Left hindlimb (tissue), 1 donor: ENCODE measurements around the gene SLF2.
"Not testable (repeated sequence)": the region's sequence is repeated elsewhere in the genome, so short reads cannot be mapped to it uniquely, and the experiment has no call there.

Source experiments
- DNase-seq: peaks from one replicate; pipeline ENCODE4 v3.0.0-alpha.2; 2018

SLF2 gene

DNA sequence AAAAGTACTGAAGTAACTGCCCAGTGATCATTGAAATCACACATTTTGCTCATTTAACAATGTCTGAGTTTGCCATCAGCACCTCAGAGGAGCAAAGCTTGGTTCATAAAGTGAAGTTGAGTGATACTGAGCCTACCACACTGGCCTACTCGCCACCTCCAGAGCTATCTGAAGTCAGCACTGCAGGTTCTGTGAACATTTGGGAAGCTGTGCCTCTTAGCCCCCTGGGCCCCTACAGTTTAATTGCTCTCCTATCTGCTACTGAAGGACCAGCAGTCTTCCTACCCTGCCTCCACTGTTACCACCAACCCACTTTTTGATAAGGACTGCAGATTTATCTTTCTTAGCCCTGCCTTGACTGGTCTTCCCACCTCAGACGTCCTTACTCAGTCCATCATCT is 54.6 kb downstream of the SLF2 start:
- DNase-seq, result no peak

DNA sequence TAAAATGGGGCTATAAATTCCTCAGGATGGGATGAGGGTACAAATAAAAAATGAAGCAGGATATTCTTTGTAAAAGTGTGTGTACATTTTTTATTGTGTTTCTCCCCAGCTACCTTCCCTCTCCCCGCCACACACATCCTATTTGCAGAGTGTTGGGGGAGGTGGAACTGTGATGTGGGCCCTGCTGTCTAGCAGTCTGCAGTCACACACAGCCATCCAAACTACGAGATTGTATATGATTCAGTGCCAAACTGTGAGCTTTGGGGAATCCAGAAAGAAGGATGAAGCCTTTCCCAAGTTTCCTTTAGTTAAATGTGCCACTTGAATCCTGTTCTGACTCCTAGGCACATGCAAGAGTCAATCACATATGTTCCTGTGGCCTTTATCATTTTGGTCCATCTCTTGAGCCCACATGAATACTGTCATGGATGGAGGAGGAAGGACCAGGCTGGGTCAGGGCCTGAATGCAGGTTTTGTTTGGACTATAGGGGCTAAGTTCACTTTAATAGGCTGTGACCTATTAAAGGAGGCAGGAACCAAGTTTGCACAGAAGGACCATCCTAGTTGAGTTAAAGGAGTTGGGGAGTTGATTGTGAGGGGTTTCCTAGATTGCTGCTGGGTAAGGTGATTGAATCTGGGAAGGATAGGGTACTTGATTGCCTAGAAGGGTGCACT is 55.4 kb downstream of the SLF2 start:
- DNase-seq, result no peak

DNA sequence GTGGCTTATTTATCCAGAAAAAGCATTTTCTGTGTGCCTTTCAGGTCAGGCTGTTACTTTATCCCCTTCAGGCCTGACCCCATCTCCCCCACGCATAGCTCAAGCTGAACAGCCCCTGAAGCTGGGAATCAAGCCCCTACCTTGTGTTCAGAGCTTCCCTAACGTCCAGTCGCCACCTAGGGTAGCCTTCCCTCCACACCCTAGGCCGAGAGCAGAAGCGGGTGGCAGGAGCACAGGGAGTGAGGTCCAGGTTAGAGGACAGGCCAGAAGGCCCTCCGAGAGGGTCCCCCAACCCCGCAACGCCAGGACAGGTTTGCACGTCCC is 56.1 kb downstream of the SLF2 start:
- DNase-seq, result no peak

DNA sequence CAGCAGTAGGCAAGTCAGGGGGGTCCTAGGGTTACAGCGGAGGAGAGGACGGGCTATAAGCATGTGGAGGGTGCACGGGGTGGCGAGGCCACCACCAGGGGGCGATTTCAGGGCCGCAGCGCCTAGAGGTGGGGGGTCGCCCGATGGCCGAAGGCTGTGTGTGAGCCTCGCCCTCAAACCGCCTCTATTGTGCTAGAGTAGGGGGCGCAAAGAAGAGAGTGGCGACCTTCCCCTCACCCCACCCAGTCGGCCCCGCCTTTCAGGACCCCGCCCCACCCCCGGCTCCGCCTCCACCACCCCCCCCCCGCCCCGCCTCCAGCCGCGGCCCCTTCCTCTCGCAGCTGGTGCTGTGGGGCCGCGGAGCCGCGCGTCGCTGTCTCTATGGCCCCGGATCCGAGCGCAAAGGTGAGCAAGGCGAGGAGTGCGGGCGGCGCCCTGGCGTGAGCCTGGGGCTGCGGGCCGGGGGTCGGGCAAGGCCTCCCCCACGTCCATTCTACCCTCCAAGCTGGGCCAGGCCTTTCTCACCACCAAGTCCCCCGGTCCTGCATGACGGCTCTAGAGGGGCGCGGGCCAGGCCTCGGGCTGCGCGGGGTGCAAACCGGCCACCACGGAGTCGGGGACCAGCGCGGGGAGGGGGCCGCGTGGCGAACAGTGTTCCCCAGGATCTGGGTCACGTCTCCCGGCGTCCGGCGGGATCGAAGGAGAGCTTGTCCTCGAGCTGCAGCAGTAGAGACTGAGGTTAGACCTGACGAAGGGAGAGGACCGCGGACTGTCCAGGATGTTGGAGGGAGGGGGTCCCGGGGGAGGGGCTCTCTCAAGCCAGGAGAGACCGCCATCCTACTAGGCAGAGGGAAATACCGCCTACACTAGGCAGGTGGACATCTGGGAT is 56.7 kb downstream of the SLF2 start, which contains the start of gene SEMA4G:
SEMA4G (plus strand) TSS at position 318 of the 889 bp plus-strand sequence. CDS start 3,409 bp downstream, outside the sequence.
- peak; percentile 66 for DNase-seq

DNA sequence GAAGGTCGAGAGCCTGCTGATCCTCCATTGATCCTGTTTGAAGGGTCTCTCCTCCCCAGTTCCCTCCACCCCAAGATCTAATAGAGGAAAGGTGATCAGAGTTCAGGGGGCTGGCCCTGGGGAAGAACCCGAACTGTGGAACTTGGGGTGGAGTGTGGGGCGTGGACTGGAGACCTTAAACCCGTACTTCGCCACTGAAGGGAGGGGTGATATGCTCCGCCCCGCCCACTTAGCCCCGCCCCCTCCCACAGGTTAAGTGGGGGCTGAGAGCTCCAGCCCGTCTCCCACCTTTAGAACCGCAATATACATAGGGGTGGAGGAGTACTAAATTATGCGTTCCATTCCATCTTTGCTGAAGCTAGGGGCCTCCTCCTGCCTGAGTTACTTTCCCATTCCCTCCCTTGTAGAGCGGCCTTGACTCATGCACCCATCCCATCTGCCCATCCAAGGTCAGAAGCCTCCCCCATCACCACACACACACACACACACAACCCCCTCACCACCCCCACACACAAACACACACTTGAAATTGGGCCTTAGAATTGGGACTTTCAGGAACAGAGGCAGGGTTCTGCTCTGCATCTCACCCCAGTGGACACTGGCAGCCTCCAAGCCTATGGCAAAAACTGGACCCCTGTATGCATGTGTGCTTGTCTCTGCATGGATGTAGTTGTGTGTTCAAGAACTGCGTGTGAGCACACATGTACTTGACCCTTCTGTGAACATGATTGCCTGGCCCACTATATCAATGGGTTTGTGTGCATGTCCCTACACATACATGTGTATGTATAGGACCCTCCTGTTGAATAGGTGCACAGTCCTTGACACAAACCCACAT is 57.5 kb downstream of the SLF2 start:
- DNase-seq, result no peak

DNA sequence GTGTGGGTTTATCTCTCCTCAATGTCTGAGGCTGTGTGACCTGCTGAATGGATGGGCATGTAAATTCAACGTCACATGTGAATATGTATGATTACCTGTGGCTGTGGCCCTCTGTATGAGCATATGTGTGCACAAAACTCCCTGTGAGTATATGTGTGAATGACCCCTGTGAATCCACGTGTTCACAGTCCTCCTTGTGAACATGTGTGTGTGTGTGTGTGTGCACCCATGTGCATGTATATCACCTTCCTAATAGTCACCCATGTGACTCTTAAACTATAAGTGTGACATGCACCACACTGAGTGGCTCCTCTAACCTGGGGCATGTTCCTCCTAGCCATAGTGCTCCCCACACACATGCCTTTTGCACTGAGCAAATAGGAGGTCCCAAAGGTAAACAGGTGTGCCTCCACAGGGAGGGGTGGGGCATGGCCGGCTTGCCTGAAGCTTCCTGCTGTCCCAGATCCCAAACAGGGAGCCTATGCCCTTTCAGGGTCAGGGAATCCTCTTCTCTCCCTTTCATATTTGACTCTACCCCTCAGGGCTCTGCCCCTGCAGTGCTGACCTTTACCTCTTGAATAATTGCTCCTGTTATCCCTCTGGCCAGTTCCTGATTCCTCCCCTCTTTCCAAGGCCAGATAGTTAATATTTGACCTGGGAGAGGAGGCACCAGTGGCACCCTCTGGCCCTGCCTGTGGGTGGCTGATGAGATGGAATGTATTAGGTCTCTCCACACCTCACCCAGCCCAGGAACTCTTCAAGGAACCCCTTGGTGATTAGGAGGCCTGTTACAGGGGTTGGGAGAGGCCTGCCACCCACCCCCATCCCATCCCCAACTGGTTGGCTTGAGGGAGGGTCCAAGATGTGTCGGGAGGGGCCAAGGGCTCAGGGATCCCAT is 58.4 kb downstream of the SLF2 start:
- no peak for DNase-seq

DNA sequence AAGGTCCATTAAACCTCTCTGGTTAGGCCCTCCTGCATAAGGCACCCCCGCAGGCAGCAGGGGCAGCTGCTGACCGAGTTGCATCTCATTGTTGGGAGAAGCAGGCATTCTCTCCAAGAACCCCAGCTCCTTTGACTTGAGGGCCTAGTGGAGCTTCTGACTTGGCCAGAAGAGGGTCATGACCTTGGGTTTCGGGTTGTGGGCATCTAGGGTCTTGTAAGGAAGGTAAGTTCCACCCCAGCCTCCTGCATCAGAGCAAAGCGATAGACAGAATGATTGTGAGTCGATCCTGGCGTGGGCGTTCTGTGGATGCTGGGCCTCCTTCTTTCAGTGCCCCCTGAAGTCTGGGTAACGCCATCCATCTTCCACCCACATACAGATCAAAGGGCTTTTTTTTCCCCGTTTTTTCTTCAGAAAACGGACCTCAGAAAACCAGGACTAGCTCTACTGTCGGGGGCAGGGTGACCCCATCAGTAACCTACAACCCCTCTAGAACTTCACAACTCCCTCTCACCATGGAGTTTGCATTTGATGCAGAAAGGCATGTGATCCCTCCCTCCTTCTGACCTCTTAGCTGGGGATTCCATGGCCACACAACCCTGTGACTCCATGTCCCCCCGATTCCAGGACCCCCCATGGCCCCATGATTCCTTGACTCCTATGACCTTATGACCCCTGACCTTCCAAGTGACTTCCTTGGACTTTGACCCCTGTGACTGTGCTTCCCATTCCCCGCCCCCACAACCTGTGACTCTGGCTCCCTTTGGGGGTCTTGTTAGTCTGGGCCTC is 59.5 kb downstream of the SLF2 start:
- no peak for DNase-seq

DNA sequence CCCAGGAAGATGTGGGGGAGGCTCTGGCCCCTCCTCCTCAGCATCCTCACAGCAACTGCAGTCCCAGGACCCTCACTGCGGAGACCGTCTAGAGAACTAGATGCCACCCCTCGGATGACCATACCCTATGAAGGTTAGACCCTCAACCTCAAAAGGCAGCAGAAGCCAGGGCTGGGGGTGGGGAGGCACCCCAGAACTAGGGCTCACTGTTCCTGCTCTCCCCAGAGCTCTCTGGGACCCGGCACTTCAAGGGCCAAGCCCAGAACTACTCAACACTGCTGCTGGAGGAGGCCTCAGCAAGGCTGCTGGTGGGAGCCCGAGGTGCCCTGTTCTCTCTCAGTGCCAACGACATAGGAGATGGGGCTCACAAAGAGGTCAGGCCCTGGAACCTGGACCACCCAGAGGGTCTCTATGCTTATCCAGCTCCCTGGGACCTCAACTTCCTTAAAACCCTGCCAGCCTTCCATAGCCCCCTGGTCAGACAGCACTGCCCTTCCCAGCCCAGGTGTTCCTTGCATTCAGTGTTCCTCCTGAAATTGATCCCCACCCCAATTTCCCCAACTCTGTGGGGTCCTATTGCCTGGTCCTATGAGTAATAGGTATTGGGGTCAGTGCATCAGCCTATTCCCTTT is 60.3 kb downstream of the SLF2 start:
- DNase-seq, result no peak

DNA sequence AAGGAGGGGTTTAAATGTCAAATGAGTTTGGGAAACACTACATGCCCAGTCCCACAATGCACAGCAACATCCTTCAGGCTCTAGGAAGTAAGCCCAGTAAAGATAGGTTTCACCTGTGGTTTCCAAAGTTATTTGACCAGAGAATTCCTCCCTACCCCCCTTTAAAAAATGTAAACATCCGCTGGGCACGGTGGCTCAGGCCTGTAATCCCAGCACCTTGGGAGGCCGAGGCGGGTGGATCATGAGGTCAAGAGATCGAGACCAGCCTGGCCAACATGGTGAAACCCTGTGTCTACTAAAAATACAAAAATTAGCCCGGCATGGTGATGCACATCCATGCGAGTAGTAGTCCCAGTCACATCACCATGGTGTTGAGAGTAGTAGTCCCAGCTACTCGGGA is 62.6 kb downstream of the SLF2 start:
- DNase-seq, result not testable (repeated sequence)

DNA sequence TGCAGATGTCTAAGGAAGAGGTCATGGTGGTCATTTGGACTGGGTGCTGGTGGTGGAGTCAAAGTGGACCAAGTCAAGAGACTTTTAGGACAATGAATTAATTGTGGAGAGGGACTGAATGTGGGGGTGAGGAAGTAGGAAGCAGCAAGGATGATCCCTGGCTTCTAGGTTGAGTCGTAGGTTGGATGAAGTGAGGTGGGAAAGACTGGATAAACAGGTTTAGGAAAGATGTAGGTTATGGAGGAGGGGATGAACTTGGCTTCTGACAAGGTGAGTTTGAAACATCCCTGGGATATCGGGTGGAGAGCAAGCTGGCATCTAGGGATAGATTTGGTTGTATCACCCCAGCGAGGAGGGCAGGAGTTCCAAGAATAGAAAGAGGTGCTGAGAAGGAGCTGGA is 64.1 kb downstream of the SLF2 start:
- no peak for DNase-seq

DNA sequence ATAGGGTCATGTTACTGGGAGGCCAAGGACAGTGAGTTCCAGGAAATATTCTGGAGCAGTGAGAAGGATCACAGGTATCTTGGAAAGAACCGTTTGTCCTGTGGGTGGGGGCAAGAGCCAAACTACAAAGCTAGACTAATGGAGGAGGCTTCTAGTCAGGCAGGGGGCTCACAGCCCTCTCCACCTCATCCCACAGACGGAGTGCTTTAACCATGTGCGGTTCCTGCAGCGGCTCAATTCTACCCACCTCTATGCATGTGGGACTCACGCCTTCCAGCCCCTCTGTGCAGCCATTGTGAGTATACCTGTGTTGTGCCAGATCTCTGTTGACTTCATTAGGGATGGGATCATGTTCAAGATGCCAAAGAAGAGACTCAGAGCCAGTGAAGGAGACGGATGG is 64.7 kb downstream of the SLF2 start:
- no peak for DNase-seq

DNA sequence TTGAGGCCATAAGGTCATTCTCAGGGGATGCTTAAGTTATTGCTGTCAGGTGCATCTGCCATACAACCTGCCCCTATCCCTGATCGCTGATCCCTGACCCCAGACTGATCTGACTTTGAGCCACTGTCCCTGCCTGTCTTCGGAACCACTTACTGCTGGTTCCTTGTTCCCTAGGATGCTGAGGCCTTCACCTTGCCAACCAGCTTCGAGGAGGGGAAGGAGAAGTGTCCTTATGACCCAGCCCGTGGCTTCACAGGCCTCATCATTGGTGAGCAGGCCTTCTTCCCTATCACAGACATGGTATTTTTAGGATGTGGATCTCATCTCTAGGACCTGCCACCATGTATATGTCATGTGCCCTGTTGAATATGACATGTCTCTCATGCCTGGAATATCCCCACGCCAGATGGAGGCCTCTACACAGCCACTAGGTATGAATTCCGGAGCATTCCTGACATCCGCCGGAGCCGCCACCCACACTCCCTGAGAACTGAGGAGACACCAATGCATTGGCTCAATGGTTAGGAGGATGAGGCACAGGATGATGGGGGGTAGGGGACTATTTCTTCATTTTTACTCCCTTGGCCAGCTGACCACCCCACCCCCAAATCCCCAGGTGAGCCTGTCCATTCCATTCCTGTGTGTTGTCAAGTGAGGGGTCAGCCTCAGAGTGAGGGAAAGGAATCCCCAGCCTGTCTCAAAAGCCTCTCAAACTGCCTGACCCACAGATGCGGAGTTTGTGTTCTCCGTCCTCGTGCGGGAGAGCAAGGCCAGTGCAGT is 65.5 kb downstream of the SLF2 start:
- no peak for DNase-seq

DNA sequence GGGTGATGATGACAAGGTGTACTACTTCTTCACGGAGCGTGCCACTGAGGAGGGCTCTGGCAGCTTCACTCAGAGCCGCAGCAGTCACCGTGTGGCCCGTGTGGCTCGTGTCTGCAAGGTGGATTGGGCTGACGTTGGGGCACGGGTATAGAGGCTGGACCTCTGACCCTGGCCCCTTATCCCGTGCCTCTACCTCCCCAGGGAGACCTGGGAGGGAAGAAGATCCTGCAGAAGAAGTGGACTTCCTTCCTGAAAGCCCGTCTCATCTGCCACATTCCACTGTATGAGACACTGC is 66.1 kb downstream of the SLF2 start:
- DNase-seq, result no peak

DNA sequence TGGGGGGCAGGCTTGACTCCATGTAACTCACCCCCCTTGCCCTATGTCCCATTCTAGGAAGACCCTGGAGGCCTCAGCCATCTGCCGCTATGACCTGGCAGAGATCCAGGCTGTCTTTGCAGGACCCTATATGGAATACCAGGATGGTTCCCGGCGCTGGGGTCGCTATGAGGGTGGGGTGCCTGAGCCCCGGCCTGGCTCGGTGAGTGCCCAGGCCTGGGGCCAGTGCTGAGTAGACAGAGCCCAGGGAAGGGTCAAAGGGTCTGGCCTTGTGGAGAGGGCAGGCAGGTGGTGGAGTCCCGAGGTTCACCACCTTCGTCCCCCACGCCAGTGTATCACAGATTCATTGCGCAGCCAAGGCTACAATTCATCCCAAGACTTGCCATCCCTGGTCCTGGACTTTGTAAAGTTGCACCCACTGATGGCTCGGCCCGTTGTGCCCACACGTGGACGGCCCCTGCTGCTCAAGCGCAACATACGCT is 67.1 kb downstream of the SLF2 start:
- no peak for DNase-seq

DNA sequence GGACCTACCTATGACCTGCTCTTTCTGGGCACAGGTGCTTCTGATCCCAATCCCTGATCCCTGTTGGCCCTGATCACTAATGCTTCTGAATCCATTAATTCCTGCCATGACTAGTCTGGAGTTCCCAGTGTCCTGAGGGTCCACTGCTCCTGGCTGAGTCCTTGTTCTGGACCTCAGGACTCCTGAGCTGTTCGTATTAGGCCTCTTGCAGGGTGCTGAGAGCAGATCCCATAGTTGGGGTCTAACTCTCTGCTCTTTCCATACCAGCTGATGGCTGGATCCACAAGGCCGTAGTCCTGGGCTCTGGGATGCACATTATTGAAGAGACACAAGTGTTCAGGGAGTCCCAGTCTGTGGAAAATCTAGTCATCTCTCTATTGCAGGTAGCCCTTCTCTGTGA is 67.5 kb downstream of the SLF2 start:
- no peak for DNase-seq

DNA sequence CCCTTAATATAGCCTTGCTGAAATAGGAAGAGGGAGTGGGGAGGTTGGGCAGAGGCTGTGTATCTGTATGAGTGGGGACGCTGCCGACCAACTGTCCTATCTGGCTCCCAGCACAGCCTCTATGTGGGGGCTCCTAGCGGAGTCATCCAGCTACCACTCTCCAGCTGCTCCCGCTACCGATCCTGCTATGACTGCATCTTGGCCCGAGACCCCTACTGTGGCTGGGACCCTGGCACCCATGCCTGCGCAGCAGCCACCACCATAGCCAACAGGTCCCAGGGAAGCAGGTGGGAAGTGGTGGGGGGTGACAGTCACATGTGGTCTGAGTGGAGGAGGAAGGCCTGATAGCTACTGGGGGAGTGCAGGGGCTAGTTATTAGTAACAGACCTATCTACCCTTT is 67.9 kb downstream of the SLF2 start:
- DNase-seq, result no peak

DNA sequence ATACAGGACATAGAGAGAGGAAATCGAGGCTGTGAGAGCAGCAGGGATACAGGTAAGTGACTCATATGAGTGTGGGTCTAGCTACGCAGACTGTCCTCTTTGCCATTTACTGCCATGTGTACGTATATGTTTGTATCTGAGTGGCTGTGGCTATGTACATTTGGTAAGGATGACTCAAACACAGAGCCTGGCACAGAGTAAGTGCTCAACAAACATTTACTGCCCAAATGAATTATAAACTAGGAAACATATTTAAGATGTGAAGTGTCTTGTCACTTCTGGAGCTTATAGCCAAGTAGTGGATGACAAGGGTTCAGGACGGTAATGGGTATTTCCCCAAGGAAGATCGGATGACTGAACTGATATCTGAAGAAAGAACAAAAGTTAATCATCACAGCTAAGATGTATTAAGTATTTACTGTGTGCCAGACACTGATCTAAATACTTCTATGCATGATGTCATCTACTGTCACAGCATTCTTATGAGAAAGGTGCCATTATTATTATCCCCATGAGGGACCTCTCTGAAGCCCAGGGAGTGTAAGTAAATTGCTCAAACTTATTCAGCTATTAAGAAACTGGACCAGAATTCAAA is 68.5 kb downstream of the SLF2 start:
- no peak for DNase-seq

DNA sequence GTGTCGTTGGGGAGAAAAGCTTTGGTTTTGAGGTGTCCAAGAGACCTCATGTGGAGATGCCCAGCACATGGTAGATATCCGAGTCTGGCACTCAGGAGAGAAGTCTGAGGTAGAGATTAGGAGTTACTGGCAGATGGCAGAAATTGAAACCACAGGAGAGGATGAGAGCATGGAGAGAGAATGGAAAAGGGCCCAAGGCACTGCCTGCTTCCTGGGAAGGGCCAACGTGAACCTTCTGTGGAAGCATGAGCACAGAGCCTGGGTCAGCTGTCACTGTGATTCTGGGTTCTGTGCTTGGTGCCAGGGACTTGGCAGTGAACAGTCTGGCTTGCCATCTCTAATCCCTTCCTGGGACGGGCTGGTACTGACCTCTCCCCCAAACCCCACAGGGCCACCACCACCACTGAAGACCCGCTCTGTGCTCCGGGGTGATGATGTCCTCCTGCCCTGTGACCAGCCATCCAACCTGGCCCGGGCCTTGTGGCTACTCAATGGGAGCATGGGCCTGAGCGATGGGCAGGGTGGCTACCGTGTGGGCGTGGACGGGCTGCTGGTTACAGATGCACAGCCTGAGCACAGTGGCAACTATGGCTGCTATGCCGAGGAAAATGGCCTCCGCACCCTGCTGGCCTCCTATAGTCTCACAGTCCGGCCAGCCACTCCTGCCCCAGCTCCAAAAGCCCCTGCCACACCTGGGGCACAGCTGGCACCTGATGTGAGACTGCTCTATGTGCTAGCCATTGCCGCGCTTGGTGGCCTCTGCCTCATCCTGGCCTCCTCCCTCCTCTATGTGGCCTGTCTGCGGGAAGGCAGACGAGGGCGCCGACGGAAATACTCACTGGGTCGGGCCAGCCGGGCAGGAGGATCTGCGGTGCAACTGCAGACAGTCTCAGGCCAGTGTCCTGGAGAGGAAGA is 70.4 kb downstream of the SLF2 start:
- DNase-seq, result no peak
